GM19238 (cell line): Measurements from ENCODE around the gene NELFE.
"Not testable (repeated sequence)": the region's sequence is repeated elsewhere in the genome, so short reads cannot be mapped to it uniquely, and the experiment has no call there.

Experiments
- DNase-seq: peaks from one replicate; pipeline ENCODE4 v3.0.0; 2011; ENCODE audit warnings: low spot score; ENCODE audit not compliant: insufficient read length

Gene NELFE

DNA sequence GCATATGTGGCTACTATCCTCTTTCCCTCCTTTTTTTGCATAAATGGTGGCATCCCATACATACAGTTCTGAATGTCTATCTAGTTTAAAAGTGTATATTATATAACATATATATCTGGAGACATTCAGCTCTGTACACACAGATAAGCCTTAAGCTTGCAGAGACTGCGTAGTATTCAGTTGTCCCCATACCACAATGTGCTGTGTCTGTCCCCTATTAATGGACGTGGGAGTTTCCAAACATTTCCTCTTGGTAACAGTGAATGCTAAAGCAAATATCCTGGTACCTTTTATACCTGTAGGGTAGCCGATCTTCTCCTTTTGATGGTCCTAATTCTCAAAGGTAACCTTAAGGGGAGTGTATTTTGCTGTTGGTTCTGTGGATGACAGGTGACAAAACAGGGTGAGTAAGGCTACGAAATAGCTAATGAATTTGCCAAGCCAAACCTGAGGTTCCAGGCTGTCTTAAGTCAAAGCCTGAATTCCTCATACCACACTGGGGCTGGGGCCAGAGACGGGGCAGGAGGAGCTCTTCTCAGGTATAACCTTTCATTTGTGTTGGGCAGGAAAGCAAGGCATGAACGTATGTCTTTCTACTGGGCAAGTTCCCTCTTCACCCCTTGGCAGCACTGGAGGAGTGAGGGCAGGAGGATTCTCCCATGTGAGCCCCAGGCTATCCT, 39.0 kb downstream of the NELFE start:
- no peak for DNase-seq

DNA sequence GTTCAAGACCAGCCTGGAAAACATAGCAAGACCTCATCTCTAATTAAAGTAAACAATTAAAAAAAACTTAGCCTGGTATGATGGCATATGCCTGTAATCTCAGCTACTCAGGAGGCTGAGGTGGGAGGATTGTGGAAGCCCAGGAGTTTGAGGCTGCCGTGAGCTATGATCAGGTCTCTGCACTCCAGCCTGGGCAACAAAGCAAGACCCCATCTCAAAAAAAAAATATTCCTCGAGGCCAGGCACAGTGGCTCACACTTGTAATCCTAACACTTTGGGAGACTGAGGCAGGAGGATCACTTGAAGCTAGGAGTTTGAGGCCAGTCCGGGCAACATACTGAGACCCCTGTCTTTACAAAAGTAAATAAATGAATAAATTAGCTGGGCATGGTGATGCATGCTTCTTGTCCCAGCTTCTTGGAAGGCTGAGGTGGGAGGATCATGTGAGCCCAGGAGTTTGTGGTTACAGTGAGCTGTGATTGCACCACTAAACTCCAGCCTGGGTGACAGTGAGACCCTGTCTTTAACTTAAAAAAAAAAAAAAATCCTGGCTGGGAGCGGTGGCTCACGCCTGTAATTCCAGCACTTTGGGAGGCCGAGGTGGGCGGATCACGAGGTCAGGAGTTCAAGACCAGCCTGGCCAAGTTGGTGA, 40.6 kb downstream of the NELFE start:
- DNase-seq = no peak

DNA sequence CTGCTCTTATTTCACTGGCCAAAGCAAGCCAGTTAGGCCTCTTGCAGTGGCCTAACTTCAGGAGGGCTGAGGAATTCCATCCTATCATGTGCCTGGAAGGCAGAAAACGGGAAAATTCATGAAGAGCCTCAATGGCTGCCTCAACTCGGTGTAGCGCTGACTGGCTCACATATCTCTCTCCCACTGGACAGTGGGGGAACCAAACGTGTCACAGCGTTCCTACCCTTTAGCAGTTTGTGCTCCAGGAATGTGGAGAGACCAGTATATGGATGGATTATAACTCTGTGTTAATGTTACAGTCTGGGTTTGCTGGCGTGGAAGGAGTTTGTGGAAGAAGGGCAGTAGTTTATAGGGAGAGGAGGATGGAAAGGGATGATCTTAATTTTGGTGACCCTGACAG, 43.0 kb downstream of the NELFE start:
- DNase-seq = no peak

DNA sequence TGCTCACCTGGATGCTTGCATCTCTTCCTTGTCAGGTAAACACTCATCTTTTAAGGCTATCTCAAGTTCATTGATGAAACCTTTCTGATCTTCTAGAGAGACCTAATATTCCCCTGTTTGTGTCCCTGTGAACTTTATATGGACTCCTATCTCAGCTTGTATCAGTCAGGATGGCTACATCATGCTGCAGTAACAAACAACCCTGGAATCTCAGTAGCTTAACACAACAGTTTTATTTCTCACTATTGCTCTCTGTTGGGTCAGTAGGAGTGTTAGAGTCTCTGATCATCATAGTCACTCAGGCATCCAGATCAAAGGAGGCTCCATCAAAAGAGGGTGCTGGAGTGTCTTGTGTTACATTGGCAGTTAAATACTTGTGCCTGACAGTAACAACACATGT, 43.4 kb downstream of the NELFE start:
- no peak for DNase-seq

DNA sequence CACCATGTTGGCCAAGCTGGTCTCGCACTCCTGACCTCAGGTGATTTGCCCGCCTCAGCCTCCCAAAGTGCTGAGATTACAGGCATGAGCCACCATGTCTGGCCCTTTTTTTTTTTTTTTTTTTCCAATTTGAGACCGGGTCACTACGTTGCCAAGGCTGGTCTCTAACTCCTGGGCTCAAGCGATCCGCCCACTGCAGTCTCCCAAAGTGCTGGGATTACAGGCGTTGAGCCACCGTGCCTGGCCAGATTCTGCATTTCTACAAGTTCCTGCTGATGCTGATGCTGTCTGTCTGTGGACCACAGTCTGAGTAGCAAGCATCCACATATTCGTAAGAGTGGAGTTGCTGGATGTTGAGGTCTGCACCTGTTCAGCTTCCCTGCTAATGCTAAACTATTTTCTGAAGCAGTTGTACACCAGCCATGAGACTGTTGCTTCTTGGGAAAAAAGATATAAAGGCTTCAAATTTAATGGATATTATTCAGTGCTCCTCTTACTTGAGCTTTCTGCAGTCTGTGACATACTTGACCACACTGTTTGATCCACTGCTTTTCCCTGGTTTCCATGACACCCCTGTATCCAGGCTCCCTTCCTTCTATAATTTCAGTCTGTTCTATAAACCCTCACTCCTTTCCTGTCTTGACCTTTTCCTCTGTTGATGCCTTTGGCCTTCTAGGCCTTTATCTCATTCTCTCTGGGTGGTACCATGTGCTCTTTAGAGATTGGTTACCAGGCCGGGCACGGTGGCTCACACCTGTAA, 46.8 kb downstream of the NELFE start:
- DNase-seq = no peak

DNA sequence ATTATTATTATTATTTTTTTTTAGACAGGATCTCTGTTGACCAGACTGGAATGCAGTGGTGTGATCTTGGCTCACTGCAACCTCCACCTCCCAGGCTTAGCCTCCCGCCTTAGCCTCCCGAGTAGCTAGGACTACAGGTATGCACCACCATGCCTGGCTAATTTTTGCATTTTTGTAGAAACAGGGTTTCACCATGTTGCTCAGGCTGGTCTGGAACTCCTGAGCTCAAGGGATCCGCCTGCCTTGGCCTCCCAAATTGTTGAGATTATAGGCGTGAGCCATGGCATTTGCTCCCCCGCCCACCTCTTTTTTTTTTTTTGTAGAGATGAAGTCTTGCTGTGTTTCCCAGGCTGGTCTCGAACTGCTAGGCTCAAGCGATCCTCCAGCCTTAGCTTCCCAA, 49.5 kb downstream of the NELFE start:
- DNase-seq = not testable (repeated sequence)

DNA sequence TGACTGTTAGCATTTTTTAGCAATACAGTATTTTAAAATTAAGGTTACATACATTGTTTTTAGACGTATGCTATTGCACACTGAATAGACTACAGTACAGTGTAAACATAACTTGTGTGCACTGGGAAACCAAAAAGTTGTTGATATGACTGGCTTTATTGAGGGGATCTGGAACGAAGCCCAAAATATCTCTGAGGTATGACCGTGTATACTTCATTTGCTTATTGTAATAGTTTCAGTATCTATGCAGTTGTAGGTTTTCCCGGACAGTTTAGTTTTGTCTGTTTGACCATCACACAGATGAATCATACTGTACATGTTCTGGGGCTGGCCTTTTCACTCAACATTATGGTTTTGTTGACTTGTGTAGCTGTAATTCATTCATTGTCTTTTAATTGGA, 50.0 kb downstream of the NELFE start:
- peak; percentile 37 for DNase-seq

DNA sequence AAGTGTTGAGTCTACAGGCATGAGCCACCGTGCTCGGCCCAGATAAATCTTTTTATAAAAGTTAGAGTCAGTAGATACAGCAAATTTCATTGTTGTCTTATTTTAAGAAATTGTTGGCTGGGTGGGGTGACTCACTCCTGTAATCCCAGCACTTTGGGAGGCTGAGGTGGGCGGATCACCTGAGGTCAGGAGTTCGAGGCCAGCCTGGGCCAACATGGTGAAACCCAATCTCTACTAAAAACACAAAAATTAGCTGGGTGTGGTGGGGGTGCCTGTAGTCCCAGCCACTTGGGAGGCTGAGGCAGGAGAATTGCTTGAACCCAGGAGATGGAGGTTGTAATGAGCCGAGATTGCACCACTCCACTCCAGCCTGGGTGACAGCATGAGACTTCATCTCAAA, 50.5 kb downstream of the NELFE start:
- DNase-seq = not testable (repeated sequence)

DNA sequence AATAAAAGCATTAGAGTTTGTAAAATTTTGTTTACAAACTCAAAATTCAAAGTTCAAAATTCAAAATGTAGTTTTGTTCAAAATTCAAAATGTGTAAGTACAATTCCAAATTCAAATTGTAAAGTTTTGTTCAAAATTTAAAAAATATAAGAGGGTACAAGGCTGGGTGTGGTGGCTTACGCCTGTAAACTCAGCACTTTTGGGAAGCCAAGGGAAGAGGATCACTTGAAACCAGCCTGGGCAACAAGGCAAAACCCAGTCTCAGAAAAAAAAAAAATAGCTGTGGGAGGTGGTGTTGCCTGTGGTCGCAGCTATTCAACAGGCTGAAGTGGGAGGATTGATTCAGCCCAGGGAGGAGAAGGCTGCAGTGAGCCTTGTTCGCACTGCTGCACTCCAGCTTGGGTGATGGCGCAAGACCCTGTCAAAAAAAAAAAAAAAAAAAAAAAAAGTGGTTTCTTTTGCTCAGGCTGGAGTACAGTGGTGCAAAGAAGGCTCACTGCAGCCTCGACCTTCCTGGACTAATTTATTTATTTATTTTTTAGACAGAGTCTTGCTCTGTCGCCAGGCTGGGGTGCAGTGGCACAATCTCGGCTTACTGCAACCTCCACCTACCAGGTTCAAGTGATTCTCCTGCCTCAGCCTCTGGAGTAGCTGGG, 51.5 kb downstream of the NELFE start:
- no peak for DNase-seq

DNA sequence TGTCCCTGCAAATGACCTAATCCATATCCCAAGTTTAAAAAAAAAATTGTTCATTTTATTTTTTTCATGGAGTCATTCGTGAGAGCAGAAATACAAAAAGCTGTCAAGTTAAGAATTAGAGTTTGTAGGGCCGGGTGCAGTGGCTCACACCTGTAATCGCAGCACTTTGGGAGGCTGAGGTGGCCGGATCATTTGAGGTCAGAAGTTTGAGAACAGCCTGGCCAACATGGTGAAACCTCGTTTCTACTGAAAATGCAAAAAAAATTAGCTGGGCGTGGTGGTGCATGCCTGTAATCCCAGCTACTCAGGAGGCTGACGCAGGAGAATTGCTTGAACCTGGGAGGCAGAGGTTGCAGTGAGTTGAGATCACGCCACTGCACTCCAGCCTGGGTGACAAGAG, 52.0 kb downstream of the NELFE start:
- not testable (repeated sequence) for DNase-seq

DNA sequence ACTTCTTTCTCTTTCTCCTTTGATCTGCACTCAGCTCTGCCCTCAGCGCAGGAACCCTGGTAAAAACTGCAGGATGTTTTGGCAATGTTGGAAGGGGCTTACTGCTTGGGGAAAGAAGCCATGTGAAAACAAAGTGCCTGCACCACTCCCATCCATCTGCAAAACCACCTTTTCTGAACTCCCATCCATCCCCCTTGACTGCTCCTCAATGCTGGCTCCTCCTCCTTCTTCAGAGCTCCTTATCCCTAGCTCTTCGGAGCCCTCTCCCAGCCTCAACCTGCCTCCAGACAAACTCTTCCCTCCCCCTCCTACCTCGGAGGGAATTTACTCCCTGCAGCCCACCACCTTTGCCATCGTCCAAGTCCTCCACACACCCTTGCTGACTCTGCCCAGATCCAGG, 52.6 kb downstream of the NELFE start:
- no peak for DNase-seq

DNA sequence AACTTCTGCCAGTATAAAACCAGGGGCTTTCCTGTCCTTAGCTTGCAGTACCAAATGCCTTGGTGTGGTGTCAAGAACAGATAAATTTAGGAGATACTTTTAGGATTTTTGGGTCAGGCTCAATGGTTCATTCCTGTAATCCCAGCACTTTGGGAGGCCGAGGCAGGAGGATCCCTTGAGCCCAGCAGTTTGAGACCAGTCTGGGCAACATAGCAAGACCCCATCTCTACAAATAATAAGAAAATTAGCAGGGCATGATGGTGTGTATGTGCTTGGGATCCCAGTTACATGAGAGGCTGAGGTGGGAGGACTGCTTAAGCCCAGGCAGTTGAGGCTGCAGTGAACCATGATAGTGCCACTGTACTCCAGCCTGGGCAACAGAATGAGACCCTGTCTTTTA, 53.7 kb downstream of the NELFE start:
- DNase-seq = no peak

DNA sequence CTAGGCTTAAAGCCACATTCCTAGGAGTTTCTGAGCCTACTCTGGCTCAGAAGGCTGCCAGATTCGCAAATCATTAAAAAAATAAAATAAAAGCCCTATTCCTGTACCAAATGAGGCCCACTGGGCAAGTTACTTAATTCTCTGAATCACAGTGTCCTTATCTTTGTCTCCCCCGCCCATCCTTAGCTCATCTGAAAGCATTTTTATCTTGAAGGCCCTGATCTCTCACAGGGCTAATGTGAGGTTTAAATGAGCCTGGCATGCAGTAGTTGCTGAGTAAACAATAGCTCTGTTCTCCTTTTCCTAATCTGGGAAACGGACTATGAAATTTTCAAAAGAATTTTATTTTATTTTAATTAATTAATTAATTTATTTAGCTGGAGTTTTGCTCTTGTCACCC, 54.8 kb downstream of the NELFE start:
- DNase-seq = no peak
